Heart left ventricle (tissue), 13 donors: Measurements from ENCODE around the gene CCDC178.
"Not testable (repeated sequence)": the region's sequence is repeated elsewhere in the genome, so short reads cannot be mapped to it uniquely, and the experiment has no call there.

ENCODE experiments used
- CTCF ChIP-seq, 12 donors: fragments of 200-600 bp; sonication (generic) in 4 of 12; IDR thresholded peaks; one replicate each; pipeline versions ENCODE4 v1.5.0 to v1.8.0; 2018 to 2022; ENCODE audit warnings: antibody characterized with exemption in 12 of 12, mild to moderate bottlenecking in 5 of 12
- POLR2A ChIP-seq, 2 donors: fragments of 450-650 bp; IDR thresholded peaks; one replicate each; pipeline ENCODE4 v1.6.1; 2017; ENCODE audit warnings: antibody characterized with exemption in 2 of 2, mild to moderate bottlenecking in 2 of 2, moderate library complexity in 2 of 2
- donor health status: ischemic (EF 13 %, LVEDD 7.1; RV severe dilation, severe dysfunction).
- donor health status: DM: no; HTN: yes; CAD: no.
- donor health status: DM: no; HTN: no; CAD: no.
- donor health status: ischemic (EF 25% LVEDD 6.9; RV normal size, moderate dysfunction).
- donor health status: ischemic (EF 25% LVEDD 5.7; RV mildly dilated, moderate dysfunction).
- donor health status: ischemic (EF 35%, LVEDD 5.7; RV mildly dilated, moderate dysfunction).
- donor health status: nonischemic (EF 11% LVEDD 7.7; RV severe dilation, severe dysfunction).
- donor health status: DM: yes; HTN: yes; CAD: no.
- donor health status: PGD.
- donor health status: ischemic (EF 29% LVEDD 5.4; RV normal size, mild dysfunction).
- donor health status: nonischemic (EF 23%, LVEDD 6.1; RV moderate dilation, normal function).

GRCh38 chr18:32952318-32952717, 488.2 kb downstream of the CCDC178 start:
- TF ChIP-seq CTCF, POLR2A (IDR thresholded peaks at IDR 0.05): not testable (repeated sequence)
